ENCODE data around the gene MICU1. TPM values are rescaled to one million over a fixed set of nuclear protein-coding genes. Genes with fewer than 3 reads are reported as not detected.

Gene MICU1
- total RNA-seq, 1 experiment from 2014 or later: 46.9 TPM

DNA sequence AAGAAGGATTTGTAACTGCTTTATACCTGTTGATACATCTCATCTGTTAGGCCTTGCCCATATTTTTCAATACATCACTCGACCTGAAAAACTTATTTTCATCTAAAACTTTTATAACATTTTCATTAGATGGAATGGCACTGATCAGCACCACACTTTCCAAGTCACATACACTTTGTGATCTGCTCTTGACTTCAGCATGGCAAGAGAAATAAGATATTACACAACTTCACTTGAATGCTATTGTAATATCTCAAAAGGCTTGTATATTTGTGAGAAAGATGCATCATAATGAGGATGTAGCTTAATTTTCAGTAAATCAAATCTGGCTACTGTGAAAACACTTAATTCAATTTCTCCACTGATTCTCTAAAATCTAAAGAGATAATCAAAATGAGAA lies 126.2 kb downstream of the MICU1 start:
- POLR2A ChIA-PET: no interaction called here
- H3K27ac ChIP-seq (ENCODE audit: low read length): no peak overlapping the region
- CTCF ChIA-PET: no interaction called here
- H3K27me3 ChIP-seq (ENCODE audit: control insufficient read depth, insufficient read depth, low read length): no peaks in the 10 kb centered on the region
- ATAC-seq (no peak), DNase-seq (ENCODE audit: low read depth, low spot score) (no peak)
- H3K4me3 ChIP-seq (ENCODE audit: low read depth in 2 of 2, low read length in 2 of 2): no peak overlapping the region
- in situ Hi-C loops (cut with HindIII; ENCODE audit: low pct_unique_long_range_greater_than_20kb, low sequenced_read_pairs) (no loop called here), intact Hi-C loops (cut with micrococcal nuclease; ENCODE audit: unreplicated experiment) (no loop called here)
- no peaks in the 10 kb centered on the region for H3K36me3 ChIP-seq (ENCODE audit: control insufficient read depth, insufficient read depth, low read length)
- BruUV-seq (replicated peaks): no TSS peak
- H3K4me1 ChIP-seq (ENCODE audit: control insufficient read depth, insufficient read depth, low read length): no peaks in the 10 kb centered on the region
- TF ChIP-seq TCF7L2 (IDR thresholded peaks at IDR 0.05; ENCODE audit: low read depth, low read length): no peak
- TF ChIP-seq CTCF (IDR thresholded peaks at IDR 0.05): no peak
- no peak for TF ChIP-seq POLR2AphosphoS5 (IDR thresholded peaks at IDR 0.05; ENCODE audit: low read depth, low read length)
- no peak for TF ChIP-seq SIN3A (IDR thresholded peaks at IDR 0.05; ENCODE audit: borderline replicate concordance, insufficient read depth, low read depth, low read length)
- no peak for TF ChIP-seq REST (IDR thresholded peaks at IDR 0.05; ENCODE audit: insufficient read depth in 1 of 2, low read depth in 2 of 2, low read length in 1 of 2)
- H3K9me3 ChIP-seq (ENCODE audit: control insufficient read depth, insufficient read depth, low read depth, low read length): no peaks in the 10 kb centered on the region

DNA sequence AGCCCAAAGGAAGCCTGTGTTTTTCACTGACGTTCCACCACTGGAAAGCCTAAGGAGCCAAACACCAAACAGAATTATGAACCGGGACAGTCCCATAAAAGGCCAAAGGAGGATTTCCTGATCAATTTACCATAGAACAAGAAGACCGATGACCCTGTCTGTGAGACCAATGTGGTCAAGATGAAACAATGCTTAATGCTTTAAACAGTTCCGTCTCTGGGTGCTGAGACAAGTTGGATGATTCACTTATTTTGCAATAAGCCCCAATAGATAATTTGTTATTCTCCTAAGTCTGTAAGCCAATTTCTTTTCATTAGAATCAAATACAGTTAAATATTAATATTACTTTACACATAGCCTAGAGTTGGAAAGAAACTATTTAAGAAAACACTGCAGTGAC lies 134.9 kb downstream of the MICU1 start:
- H3K27me3 ChIP-seq (ENCODE audit: control insufficient read depth, insufficient read depth, low read length): no peaks in the 10 kb centered on the region
- POLR2A ChIA-PET: no interaction called here
- H3K4me3 ChIP-seq (ENCODE audit: low read depth in 2 of 2, low read length in 2 of 2): no peak overlapping the region
- BruUV-seq (replicated peaks): no TSS peak
- in situ Hi-C loops (cut with HindIII; ENCODE audit: low pct_unique_long_range_greater_than_20kb, low sequenced_read_pairs) (no loop called here), intact Hi-C loops (cut with micrococcal nuclease; ENCODE audit: unreplicated experiment) (no loop called here)
- no peak overlapping the region for H3K27ac ChIP-seq (ENCODE audit: low read length)
- CTCF ChIA-PET: no interaction called here
- H3K4me1 ChIP-seq (ENCODE audit: control insufficient read depth, insufficient read depth, low read length): no peaks in the 10 kb centered on the region
- H3K36me3 ChIP-seq (ENCODE audit: control insufficient read depth, insufficient read depth, low read length): no peaks in the 10 kb centered on the region
- no peaks in the 10 kb centered on the region for H3K9me3 ChIP-seq (ENCODE audit: control insufficient read depth, insufficient read depth, low read depth, low read length)
- DNase-seq (ENCODE audit: low read depth, low spot score) (no peak), ATAC-seq (no peak)
- no peak for TF ChIP-seq POLR2AphosphoS5 (IDR thresholded peaks at IDR 0.05; ENCODE audit: low read depth, low read length)
- no peak for TF ChIP-seq TCF7L2 (IDR thresholded peaks at IDR 0.05; ENCODE audit: low read depth, low read length)
- no peak for TF ChIP-seq REST (IDR thresholded peaks at IDR 0.05; ENCODE audit: insufficient read depth in 1 of 2, low read depth in 2 of 2, low read length in 1 of 2)
- TF ChIP-seq SIN3A (IDR thresholded peaks at IDR 0.05; ENCODE audit: borderline replicate concordance, insufficient read depth, low read depth, low read length): no peak
- no peak for TF ChIP-seq CTCF (IDR thresholded peaks at IDR 0.05)
